Mesendoderm (in vitro differentiated cells): ENCODE measurements around the gene ZFPL1.

Source experiments
- DNase-seq: peaks from one replicate; pipeline ENCODE4 v3.0.0; 2013
- H2AK5ac ChIP-seq: 2 replicates; pipeline ENCODE4 v1.6.1; 2013; ENCODE audit warnings: low read length, inconsistent platforms
- H2BK120ac ChIP-seq: 2 replicates; pipeline ENCODE4 v1.6.1; 2013; ENCODE audit warnings: low read depth, mild to moderate bottlenecking, low read length, moderate library complexity, mixed read lengths
- H2BK15ac ChIP-seq: replicated peaks from 2 replicates; pipeline ENCODE4 v1.6.1; 2013; ENCODE audit warnings: low read depth, mild to moderate bottlenecking, moderate library complexity
- H2BK5ac ChIP-seq: 2 replicates; pipeline ENCODE4 v1.6.1; 2013; ENCODE audit warnings: low read length, inconsistent platforms
- H3K18ac ChIP-seq: 2 replicates; pipeline ENCODE4 v1.6.1; 2013; ENCODE audit warnings: mild to moderate bottlenecking, low read length, mixed read lengths
- H3K23ac ChIP-seq: one replicate; pipeline ENCODE4 v1.6.1; 2013; ENCODE audit warnings: low read length
- H3K27ac ChIP-seq: 2 replicates; pipeline ENCODE4 v1.5.1; 2013; ENCODE audit warnings: low read depth, mild to moderate bottlenecking, inconsistent platforms, low read length, moderate library complexity
- H3K27me3 ChIP-seq: 2 replicates; pipeline ENCODE4 v1.6.1; 2013; ENCODE audit warnings: low read length, control low read depth, mild to moderate bottlenecking, inconsistent platforms; ENCODE audit not compliant: insufficient read depth, poor library complexity
- H3K36me3 ChIP-seq: 2 replicates; pipeline ENCODE4 v1.6.1; 2013; ENCODE audit warnings: low read length, inconsistent platforms; ENCODE audit not compliant: control insufficient read depth, insufficient read depth
- H3K4ac ChIP-seq: one replicate; pipeline ENCODE4 v1.6.1; 2013; ENCODE audit warnings: low read depth, mild to moderate bottlenecking, low read length, moderate library complexity
- H3K4me1 ChIP-seq: 2 replicates; pipeline ENCODE4 v1.6.1; 2013; ENCODE audit warnings: low read depth, low read length, inconsistent platforms; ENCODE audit not compliant: control insufficient read depth
- H3K4me2 ChIP-seq: 2 replicates; pipeline ENCODE4 v1.6.1; 2013; ENCODE audit warnings: low read length
- H3K4me3 ChIP-seq: 2 replicates; pipeline ENCODE4 v1.5.1; 2013; ENCODE audit warnings: mild to moderate bottlenecking, low read length
- H3K56ac ChIP-seq: one replicate; pipeline ENCODE4 v1.6.1; 2013; ENCODE audit warnings: low read length
- H3K79me1 ChIP-seq: 2 replicates; pipeline ENCODE4 v1.6.1; 2013; ENCODE audit warnings: low read length, inconsistent platforms
- H3K79me2 ChIP-seq: 2 replicates; pipeline ENCODE4 v1.6.1; 2013; ENCODE audit warnings: mild to moderate bottlenecking, low read length; ENCODE audit not compliant: control insufficient read depth, insufficient read depth
- H3K9ac ChIP-seq: 2 replicates; pipeline ENCODE4 v1.6.1; 2013; ENCODE audit warnings: low read length, inconsistent platforms
- H4K5ac ChIP-seq: one replicate; pipeline ENCODE4 v1.6.1; 2013; ENCODE audit warnings: low read length
- H4K8ac ChIP-seq: one replicate; pipeline ENCODE4 v1.6.1; 2013; ENCODE audit warnings: low read depth, mild to moderate bottlenecking, control low read depth, low read length, moderate library complexity
- WGBS: extraction: QIAGEN DNeasy Blood & Tissue Kit; methylation state at CpG from one replicate; pipeline ENCODE4 v1.1.7; 2013; ENCODE audit warnings: low lambda C conversion rate, missing lambda C conversion rate; ENCODE audit not compliant: insufficient coverage; ENCODE audit errors: extremely low coverage; 5-methylcytosine and 5-hydroxymethylcytosine counted together

Gene ZFPL1

DNA sequence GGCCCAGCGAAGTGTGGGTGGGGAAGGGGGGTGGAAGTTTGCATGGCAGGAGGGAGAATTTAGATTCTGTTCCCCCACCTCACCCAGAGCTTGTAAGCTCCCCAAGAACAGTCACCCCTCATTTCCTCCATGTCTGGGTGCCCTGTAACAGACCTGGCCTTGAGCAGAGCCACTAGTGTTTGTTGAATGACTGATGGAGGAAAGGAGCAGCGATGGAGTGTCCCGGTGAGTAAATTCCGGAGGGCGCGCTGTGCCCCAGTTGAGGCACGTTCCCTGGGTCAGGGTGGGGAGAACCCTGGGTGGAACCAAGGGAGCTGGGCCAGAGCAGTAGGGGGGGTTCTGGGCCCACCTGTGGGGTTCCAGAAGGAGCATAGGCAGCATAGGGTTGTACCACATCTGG is 26.5 kb upstream of the ZFPL1 start:
- H4K5ac ChIP-seq: no peak overlapping the region
- no CpG with 5 or more reads among the region's 7 CpGs for WGBS
- no peak overlapping the region for H3K4me2 ChIP-seq
- no peak overlapping the region for H3K18ac ChIP-seq
- H3K79me1 ChIP-seq: no peaks in the 10 kb centered on the region
- no peaks in the 10 kb centered on the region for H3K27me3 ChIP-seq
- no peak overlapping the region for H3K27ac ChIP-seq
- no peak overlapping the region for H4K8ac ChIP-seq
- H2AK5ac ChIP-seq: no peak overlapping the region
- no peak overlapping the region for H2BK15ac ChIP-seq
- H3K23ac ChIP-seq: no peak overlapping the region
- DNase-seq: no peak
- H3K4me3 ChIP-seq: no peak overlapping the region
- no peak overlapping the region for H3K56ac ChIP-seq
- H3K9ac ChIP-seq: no peak overlapping the region
- no peaks in the 10 kb centered on the region for H3K36me3 ChIP-seq
- no peak overlapping the region for H2BK5ac ChIP-seq
- H3K4ac ChIP-seq: no peak overlapping the region
- no peak overlapping the region for H2BK120ac ChIP-seq
- no peaks in the 10 kb centered on the region for H3K79me2 ChIP-seq
- no peaks in the 10 kb centered on the region for H3K4me1 ChIP-seq

- H3K4ac ChIP-seq: no peak overlapping the region
- no peaks in the 10 kb centered on the region for H3K79me2 ChIP-seq
- no peak overlapping the region for H3K56ac ChIP-seq
- no peak overlapping the region for H4K5ac ChIP-seq
- no peaks in the 10 kb centered on the region for H3K36me3 ChIP-seq
- H3K27ac ChIP-seq: no peak overlapping the region
- H3K4me2 ChIP-seq: no peak overlapping the region
- no peak overlapping the region for H3K9ac ChIP-seq
- no peak for DNase-seq
- H4K8ac ChIP-seq: no peak overlapping the region
- no peak overlapping the region for H3K23ac ChIP-seq
- H2BK120ac ChIP-seq: no peak overlapping the region
- no peak overlapping the region for H2BK15ac ChIP-seq
- H2AK5ac ChIP-seq: no peak overlapping the region
- no peak overlapping the region for H2BK5ac ChIP-seq
- H3K4me1 ChIP-seq: no peaks in the 10 kb centered on the region
- no CpG with 5 or more reads among the region's 13 CpGs for WGBS
- no peaks in the 10 kb centered on the region for H3K27me3 ChIP-seq
- no peak overlapping the region for H3K4me3 ChIP-seq
- no peaks in the 10 kb centered on the region for H3K79me1 ChIP-seq
- H3K18ac ChIP-seq: no peak overlapping the region
Observed at GRCh38 chr11:65058012-65058411, 26.0 kb upstream of the ZFPL1 start.

DNA sequence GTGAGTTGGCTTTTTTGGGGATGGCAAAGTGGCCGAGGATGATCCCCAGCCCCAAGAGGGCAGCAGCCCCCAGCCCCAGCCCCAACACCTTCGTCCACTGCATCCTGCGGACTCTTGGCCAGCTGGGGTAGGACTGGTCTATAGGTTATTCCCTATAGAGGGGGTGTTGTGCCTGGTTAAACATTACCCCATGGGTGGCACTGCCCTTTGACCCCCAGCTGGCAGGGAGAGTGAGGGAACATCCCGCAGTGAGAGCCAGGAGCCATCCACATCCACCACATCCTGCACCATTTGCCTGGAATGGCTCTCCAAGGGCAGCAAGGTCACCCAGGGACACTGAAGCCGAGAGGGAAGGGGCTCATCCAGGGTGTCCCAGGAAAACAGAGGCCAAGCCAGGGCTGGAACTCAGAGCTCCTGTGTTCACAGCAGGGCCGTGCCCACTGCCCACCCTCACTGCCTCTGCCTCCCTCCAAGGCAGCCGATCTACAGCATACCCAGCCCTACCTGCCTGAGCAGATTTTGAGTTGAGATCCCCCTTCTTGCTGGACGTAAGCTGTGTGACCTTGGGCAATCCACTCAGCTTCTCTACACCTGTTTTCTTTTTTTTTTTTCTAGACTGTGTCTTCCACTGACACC is 25.5 kb upstream of the ZFPL1 start, which contains the start of gene NAALADL1:
TSS of gene NAALADL1 (minus strand) at position 135 of the 636 bp plus-strand sequence. CDS start at position 103, 32 bp downstream.
- Histone ChIP-seq H2AK5ac (no peak within 1 kb of the TSS), H2BK5ac (no peak within 1 kb of the TSS), H3K27me3 (no peaks in the 10 kb centered on the region), H2BK15ac (no peak within 1 kb of the TSS), H3K79me1 (no peaks in the 10 kb centered on the region), H4K5ac (no peak within 1 kb of the TSS), H3K4me1 (no peaks in the 10 kb centered on the region), H3K79me2 (no peaks in the 10 kb centered on the region), H3K4me2 (no peak within 1 kb of the TSS), H3K23ac (no peak within 1 kb of the TSS), H3K36me3 (no peaks in the 10 kb centered on the region), H3K4ac (no peak within 1 kb of the TSS), H3K4me3 (no peak within 1 kb of the TSS), H3K9ac (no peak within 1 kb of the TSS), H2BK120ac (no peak within 1 kb of the TSS), H3K27ac (no peak within 1 kb of the TSS), H3K18ac (no peak within 1 kb of the TSS), H3K56ac (no peak within 1 kb of the TSS), H4K8ac (no peak within 1 kb of the TSS)
- no peak for DNase-seq
- no CpG with 5 or more reads among the region's 8 CpGs for WGBS

GRCh38 chr11:65059523-65059922 is 24.5 kb upstream of the ZFPL1 start:
- Histone ChIP-seq H3K27me3 (no peaks in the 10 kb centered on the region), H3K4me1 (no peaks in the 10 kb centered on the region), H3K9ac (no peak overlapping the region), H2BK120ac (no peak overlapping the region), H3K23ac (no peak overlapping the region), H4K8ac (no peak overlapping the region), H3K56ac (no peak overlapping the region), H2BK15ac (no peak overlapping the region), H2BK5ac (no peak overlapping the region), H3K79me1 (no peaks in the 10 kb centered on the region), H3K18ac (no peak overlapping the region), H3K4me2 (no peak overlapping the region), H4K5ac (no peak overlapping the region), H2AK5ac (no peak overlapping the region), H3K27ac (no peak overlapping the region), H3K4me3 (no peak overlapping the region), H3K4ac (no peak overlapping the region), H3K79me2 (no peaks in the 10 kb centered on the region), H3K36me3 (no peaks in the 10 kb centered on the region)
- no CpG with 5 or more reads among the region's 3 CpGs for WGBS
- DNase-seq: no peak

- Histone ChIP-seq H2BK120ac (no peak overlapping the region), H3K27ac (no peak overlapping the region), H3K18ac (no peak overlapping the region), H2BK15ac (no peak overlapping the region), H3K56ac (no peak overlapping the region), H3K79me2 (no peaks in the 10 kb centered on the region), H3K4me1 (no peaks in the 10 kb centered on the region), H3K36me3 (no peaks in the 10 kb centered on the region), H3K4me3 (no peak overlapping the region), H3K9ac (no peak overlapping the region), H3K27me3 (no peaks in the 10 kb centered on the region), H3K23ac (no peak overlapping the region), H4K5ac (no peak overlapping the region), H3K4me2 (no peak overlapping the region), H3K79me1 (no peaks in the 10 kb centered on the region), H2AK5ac (no peak overlapping the region), H4K8ac (no peak overlapping the region), H3K4ac (no peak overlapping the region), H2BK5ac (no peak overlapping the region)
- no CpG with 5 or more reads among the region's 10 CpGs for WGBS
- no peak for DNase-seq
Observed at GRCh38 chr11:65059959-65060824, 23.8 kb upstream of the ZFPL1 start.
